ENCODE data around the gene B3GALT4.

DNA sequence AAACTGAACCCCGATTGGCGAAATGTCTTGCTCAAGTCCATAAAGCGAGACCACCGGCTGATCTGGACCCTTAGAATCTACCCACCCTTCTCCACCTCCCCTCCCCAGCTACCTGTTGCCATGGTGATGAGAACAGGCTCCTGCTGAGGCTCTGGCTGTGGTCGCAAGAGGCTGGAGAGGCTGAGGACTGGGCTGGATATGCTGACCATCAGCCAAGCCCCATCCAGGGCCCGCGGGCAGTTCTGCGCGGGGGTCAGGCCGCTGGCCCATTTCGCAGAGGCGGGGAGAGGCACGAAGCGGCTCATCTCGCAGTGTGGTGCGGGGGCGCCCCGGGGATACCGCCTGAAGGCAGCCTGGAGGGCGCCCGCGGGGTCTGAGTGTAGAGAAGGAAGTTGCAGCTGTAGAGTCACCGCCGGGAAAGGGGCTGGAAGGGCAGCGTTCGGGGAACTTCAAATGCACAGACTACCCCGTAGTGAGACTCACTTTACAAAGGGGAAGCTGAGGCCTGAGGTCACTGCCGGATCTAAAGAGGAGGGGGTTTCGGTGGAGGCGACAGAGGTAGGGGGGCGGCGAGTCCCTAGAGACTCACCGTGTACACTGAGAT lies 36.3 kb downstream of the B3GALT4 start:
- TF ChIP-seq PATZ1 (CRISPR knock-in tag; IDR thresholded peaks at IDR 0.05; ENCODE audit: borderline replicate concordance) (no peak), CSDC2 (CRISPR knock-in tag; IDR thresholded peaks at IDR 0.05) (no peak), BACH2 (CRISPR knock-in tag; IDR thresholded peaks at IDR 0.05; ENCODE audit: borderline replicate concordance) (no peak)
